GM13977 (cell line): ENCODE results near the gene TDRD6.

Experiments used
- DNase-seq: peaks from one replicate; pipeline ENCODE4 v3.0.0; 2012; ENCODE audit warnings: low spot score
- in situ Hi-C: fragments of 300-500 bp; cut with MboI; formaldehyde crosslinking; loops from one replicate; pipeline ENCODE4 v1.12.0; 2022; ENCODE audit warnings: low sequenced_read_pairs, low pct_unique_long_range_greater_than_20kb, mixed read lengths, inconsistent platforms; ENCODE audit not compliant: unreplicated experiment
- TF ChIP-seq, protein P1 (sequence below): IDR thresholded peaks from 2 replicates; pipeline ENCODE4 v1.5.1; 2012; ENCODE audit warnings: mild to moderate bottlenecking, control low read depth; ENCODE audit not compliant: insufficient read depth; ENCODE audit errors: extremely low read depth, missing control alignments

The TDRD6 gene

DNA sequence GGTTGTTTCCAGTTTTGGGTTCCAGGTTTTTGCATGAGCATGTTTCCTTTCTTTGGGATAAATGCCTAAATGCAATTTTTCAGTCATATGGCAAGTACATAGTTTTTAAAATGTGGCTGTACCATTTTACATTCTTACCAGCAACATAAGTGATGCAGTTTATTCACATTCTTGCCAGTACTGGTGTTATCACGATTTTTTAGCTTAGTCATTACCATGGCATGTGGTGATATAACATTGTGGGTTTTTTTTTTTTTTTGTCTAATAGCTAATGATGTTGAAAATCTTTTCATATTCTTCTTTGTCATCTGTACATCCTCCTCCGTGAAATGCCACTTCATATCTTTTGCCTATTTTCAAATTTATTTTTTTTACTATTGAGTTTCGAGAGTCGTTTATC lies 2.9 kb upstream of the TDRD6 start:
- TF ChIP-seq, protein P1, sequence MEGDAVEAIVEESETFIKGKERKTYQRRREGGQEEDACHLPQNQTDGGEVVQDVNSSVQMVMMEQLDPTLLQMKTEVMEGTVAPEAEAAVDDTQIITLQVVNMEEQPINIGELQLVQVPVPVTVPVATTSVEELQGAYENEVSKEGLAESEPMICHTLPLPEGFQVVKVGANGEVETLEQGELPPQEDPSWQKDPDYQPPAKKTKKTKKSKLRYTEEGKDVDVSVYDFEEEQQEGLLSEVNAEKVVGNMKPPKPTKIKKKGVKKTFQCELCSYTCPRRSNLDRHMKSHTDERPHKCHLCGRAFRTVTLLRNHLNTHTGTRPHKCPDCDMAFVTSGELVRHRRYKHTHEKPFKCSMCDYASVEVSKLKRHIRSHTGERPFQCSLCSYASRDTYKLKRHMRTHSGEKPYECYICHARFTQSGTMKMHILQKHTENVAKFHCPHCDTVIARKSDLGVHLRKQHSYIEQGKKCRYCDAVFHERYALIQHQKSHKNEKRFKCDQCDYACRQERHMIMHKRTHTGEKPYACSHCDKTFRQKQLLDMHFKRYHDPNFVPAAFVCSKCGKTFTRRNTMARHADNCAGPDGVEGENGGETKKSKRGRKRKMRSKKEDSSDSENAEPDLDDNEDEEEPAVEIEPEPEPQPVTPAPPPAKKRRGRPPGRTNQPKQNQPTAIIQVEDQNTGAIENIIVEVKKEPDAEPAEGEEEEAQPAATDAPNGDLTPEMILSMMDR: no peak
- in situ Hi-C loops: no loop called here
- DNase-seq: no peak

DNA sequence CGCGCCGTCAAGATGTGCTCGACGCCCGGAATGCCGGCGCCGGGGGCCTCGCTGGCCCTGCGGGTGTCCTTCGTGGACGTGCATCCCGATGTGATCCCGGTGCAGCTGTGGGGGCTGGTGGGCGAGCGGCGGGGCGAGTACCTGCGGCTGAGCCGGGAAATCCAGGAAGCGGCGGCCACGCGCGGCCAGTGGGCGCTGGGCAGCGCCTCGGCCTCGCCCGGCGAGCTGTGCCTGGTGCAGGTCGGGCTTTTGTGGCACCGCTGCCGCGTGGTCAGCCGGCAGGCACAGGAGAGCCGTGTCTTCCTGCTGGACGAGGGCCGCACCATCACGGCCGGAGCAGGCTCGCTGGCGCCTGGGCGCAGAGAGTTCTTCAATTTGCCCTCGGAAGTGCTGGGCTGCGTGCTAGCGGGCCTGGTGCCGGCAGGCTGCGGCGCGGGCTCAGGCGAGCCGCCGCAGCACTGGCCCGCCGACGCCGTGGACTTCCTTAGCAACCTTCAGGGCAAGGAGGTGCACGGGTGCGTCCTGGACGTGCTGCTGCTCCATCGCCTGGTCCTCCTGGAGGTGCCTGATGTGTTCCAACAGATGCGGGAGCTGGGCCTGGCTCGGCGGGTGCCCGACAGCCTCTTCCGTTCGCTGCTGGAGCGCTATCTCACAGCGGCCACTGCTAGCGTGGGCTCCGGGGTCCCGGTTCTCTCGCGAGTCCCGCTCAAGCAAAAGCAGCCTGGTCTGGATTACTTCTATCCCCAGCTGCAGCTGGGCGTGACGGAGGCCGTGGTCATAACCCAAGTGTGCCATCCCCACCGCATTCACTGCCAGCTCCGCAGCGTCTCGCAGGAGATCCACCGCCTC lies 656 bp downstream of the TDRD6 start:
- TF ChIP-seq, protein P1: no peak
- in situ Hi-C loops: no loop called here
- no peak for DNase-seq

DNA sequence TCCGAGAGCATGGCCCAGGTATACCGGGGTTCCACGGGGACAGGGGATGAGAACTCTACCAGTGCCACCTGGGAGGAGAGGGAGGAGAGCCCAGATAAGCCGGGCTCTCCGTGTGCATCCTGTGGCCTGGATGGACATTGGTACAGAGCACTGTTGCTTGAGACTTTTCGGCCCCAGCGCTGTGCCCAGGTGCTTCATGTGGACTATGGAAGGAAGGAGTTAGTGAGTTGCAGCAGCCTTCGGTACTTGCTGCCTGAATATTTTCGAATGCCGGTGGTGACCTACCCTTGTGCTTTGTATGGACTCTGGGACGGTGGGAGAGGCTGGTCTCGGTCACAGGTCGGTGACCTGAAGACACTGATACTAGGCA lies 1.3 kb downstream of the TDRD6 start:
- TF ChIP-seq, protein P1: no peak
- in situ Hi-C loops: no loop called here

DNA sequence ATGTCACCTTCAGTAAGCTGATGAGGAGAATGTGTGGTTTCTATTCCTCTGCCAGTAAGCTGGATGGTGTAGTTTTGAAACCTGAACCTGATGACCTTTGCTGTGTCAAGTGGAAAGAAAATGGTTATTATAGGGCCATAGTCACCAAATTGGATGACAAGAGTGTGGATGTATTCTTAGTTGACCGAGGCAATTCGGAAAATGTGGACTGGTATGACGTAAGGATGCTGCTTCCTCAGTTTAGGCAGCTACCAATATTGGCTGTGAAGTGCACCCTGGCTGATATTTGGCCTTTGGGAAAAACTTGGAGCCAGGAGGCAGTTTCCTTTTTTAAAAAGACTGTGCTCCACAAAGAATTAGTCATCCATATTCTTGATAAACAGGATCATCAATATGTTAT lies 2.0 kb downstream of the TDRD6 start:
- TF ChIP-seq, protein P1: no peak
- in situ Hi-C loops: no loop called here
- no peak for DNase-seq

More for the DNA sequence above, 1.3 kb downstream of the TDRD6 start:
- no peak for DNase-seq

DNA sequence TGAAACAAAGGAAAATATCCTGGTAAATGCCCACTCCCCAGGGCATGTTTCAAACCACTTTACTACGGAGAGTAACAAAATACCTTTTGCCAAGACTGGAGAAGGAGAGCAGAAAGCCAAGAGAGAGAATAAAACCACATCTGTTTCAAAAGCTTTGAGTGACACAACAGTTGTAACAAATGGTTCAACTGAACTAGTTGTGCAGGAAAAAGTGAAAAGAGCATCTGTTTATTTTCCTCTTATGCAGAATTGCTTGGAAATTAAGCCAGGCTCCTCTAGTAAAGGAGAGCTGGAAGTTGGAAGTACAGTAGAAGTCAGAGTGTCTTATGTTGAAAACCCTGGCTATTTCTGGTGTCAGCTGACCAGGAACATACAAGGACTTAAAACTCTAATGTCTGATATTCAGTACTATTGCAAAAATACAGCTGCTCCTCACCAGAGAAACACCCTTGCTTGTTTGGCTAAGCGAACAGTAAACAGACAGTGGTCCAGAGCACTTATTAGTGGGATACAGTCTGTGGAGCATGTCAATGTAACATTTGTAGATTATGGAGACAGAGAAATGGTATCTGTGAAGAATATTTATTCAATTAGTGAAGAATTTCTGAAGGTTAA lies 2.6 kb downstream of the TDRD6 start:
- in situ Hi-C loops: no loop called here
- TF ChIP-seq, protein P1: no peak
- DNase-seq: no peak

DNA sequence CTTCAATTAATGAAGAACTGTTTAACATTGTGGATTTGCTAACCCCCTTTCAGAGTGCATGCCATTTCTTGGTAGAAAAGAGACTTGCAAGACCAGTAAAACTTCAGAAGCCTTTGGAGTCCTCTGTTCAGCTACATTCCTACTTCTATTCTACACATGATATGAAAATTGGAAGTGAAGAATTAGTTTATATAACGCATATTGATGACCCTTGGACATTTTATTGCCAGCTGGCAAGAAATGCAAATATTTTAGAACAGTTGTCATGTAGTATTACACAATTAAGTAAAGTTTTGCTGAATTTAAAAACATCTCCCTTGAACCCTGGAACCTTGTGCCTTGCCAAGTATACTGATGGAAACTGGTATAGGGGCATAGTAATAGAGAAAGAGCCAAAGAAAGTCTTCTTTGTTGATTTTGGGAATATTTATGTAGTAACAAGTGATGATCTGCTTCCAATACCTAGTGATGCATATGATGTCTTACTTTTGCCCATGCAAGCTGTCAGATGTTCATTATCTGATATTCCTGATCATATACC lies 3.3 kb downstream of the TDRD6 start:
- in situ Hi-C loops: no loop called here
- DNase-seq: no peak
- TF ChIP-seq, protein P1: no peak
